ENCODE results near the gene NIPBL.

NIPBL gene

DNA sequence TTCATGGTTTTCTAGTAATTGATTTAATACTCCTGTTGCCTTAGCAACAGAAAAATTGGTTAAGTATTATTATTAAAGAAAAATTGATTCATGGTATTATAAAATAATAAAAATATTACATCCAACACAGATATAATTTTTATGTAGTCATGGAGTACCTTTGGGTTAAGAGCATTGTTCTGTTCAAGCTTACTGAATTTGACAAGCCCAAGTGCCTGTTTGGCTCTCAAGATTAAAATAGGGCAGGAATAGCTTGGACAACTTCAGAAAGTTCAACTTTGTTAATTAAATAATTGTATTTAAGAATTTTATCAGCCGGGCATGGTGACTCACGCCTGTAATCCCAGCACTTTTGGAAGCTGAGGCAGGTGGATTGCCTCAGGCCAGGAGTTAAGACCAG, 82.0 kb downstream of the NIPBL start:
- no peak for DNase-seq (ENCODE audit: low read depth)
- no peak overlapping the region for H3K4me3 ChIP-seq (ENCODE audit: low read depth, low read length)
- TF ChIP-seq, protein P1, sequence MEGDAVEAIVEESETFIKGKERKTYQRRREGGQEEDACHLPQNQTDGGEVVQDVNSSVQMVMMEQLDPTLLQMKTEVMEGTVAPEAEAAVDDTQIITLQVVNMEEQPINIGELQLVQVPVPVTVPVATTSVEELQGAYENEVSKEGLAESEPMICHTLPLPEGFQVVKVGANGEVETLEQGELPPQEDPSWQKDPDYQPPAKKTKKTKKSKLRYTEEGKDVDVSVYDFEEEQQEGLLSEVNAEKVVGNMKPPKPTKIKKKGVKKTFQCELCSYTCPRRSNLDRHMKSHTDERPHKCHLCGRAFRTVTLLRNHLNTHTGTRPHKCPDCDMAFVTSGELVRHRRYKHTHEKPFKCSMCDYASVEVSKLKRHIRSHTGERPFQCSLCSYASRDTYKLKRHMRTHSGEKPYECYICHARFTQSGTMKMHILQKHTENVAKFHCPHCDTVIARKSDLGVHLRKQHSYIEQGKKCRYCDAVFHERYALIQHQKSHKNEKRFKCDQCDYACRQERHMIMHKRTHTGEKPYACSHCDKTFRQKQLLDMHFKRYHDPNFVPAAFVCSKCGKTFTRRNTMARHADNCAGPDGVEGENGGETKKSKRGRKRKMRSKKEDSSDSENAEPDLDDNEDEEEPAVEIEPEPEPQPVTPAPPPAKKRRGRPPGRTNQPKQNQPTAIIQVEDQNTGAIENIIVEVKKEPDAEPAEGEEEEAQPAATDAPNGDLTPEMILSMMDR (conservative IDR thresholded peaks at IDR 0.05; ENCODE audit: low read depth, low read length) = no peak

DNA sequence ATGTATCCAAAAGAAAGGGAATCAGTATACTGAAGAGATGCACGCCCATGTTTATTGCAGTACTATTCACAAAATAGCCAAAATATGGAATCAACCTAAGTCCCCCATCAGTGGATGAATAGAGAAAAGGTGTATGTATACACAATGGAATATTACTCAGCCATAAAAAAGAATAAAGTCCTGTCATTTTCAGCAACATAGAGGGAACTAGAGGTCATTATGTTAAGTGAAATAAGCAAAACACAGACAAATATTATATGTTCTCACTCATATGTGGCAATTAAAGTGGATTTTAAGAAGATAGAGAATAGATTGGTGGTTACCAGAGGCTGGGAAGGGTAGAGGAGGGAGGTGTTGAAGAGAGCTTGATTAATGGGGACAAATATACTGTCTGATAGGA, 88.6 kb downstream of the NIPBL start:
- H3K4me3 ChIP-seq (ENCODE audit: low read depth, low read length) = no peak overlapping the region
- no peak for DNase-seq (ENCODE audit: low read depth)
- TF ChIP-seq, protein P1 (conservative IDR thresholded peaks at IDR 0.05; ENCODE audit: low read depth, low read length) = no peak

DNA sequence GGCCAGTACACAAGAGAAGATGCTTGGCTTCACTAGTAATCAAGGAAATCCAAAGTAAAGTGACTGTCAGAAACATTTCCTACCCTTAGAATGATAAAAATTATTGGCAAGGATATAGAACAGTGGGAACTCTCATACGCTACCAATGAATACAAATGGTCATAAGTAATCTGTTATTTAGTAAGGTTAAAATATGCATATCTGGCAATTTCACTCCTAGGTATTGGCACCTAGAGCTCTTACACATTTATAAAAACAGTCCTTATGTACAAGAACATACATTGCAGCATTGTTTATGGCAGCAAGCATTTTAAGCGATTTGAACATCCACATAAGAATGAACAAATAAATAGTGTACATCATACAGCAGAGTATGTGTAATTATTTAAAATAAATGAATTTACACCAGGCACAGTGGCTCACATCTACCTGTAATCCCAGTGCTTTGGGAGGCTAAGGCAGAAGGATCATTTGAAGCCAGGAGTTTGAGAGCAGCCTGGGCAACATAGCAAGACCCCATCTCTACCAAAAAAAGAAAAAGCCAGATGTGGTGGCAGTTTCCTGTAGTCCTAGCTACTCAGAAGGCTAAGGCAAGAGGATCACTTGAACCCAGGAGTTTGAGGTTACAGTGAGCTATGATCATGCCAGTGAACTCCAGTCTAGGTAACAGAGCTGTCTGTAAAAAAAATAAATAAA, 93.3 kb downstream of the NIPBL start:
- TF ChIP-seq, protein P1 (conservative IDR thresholded peaks at IDR 0.05; ENCODE audit: low read depth, low read length) = no peak
- H3K4me3 ChIP-seq (ENCODE audit: low read depth, low read length) = no peak overlapping the region
- no peak for DNase-seq (ENCODE audit: low read depth)

DNA sequence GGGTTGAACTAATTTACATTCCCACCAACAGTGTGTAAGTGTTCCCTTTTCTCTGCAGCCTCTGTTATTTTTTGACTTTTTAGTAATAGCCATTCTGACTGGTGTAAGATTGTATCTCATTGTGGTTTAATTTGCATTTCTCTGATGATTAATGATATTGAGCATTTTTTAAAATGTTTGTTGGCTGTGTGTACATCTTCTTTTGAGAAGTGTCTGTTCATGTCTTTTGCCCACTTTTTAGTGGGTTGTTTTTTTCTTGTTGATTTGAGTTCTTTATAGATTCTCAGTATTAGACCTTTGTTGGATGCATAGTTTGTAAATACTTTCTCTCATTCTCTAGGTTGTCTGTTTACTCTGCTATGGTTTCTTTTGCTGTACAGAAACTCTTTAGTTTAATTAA, 101.6 kb downstream of the NIPBL start:
- TF ChIP-seq, protein P1 (conservative IDR thresholded peaks at IDR 0.05; ENCODE audit: low read depth, low read length) = no peak
- H3K4me3 ChIP-seq (ENCODE audit: low read depth, low read length) = no peak overlapping the region
- no peak for DNase-seq (ENCODE audit: low read depth)

DNA sequence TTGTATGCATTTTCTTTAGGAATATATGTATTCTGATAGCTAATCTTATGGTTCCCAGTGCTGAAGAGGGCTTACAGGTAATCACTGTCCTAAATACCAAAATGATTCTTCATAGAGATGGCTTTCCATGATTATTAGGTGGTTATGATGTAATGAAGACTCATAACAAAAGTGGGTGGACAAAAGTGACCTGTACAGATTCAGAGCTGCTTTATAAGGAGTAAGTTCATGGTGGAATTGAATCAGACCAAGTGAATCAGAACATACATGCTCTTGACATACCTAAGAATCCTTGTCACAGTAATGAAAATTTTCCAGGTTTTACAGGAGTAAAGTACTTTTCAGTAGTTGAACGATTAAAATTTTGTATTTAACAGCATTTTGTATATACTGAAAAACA, 105.6 kb downstream of the NIPBL start:
- peak; percentile 18 for DNase-seq (ENCODE audit: low read depth)
- no peak overlapping the region for H3K4me3 ChIP-seq (ENCODE audit: low read depth, low read length)
- TF ChIP-seq, protein P1 (conservative IDR thresholded peaks at IDR 0.05; ENCODE audit: low read depth, low read length) = no peak

DNA sequence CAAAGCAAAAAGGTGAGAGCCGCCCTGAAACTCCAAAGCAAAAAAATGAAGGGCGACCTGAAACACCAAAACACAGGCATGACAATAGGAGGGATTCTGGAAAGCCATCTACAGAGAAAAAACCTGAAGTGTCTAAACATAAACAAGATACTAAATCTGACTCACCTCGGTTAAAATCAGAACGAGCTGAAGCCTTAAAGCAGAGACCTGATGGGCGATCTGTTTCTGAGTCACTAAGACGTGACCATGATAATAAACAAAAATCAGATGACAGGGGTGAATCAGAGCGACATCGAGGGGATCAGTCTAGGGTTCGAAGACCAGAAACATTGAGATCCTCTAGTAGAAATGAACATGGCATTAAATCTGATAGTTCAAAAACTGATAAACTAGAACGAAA, 108.8 kb downstream of the NIPBL start:
- DNase-seq (ENCODE audit: low read depth) = peak; percentile 51
- TF ChIP-seq, protein P1 (conservative IDR thresholded peaks at IDR 0.05; ENCODE audit: low read depth, low read length) = no peak
- no peak overlapping the region for H3K4me3 ChIP-seq (ENCODE audit: low read depth, low read length)

DNA sequence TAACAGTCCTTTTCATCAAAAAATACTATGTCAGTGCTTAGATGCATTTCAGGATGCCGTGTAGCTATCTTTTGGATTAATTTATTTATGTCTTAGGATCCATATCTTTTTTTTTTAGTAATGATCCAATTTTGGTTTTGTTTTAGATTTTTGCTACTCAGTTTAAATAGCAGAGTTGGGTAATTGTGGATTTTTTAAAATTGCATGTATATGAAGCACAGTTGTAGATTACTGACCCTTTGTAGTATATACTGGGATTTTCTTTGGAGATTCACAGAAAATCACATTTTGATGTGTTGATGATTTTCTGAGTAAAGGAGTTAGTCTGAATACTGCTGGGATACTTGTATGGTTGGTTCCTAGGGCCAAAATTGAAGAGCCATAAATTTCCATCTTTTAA, 111.8 kb downstream of the NIPBL start:
- TF ChIP-seq, protein P1 (conservative IDR thresholded peaks at IDR 0.05; ENCODE audit: low read depth, low read length) = no peak
- H3K4me3 ChIP-seq (ENCODE audit: low read depth, low read length) = no peak overlapping the region
- no peak for DNase-seq (ENCODE audit: low read depth)
